Measurements from ENCODE around the gene LGALS9C.
"Not testable (repeated sequence)": the region's sequence is repeated elsewhere in the genome, so short reads cannot be mapped to it uniquely, and the experiment has no call there.

The LGALS9C gene

DNA sequence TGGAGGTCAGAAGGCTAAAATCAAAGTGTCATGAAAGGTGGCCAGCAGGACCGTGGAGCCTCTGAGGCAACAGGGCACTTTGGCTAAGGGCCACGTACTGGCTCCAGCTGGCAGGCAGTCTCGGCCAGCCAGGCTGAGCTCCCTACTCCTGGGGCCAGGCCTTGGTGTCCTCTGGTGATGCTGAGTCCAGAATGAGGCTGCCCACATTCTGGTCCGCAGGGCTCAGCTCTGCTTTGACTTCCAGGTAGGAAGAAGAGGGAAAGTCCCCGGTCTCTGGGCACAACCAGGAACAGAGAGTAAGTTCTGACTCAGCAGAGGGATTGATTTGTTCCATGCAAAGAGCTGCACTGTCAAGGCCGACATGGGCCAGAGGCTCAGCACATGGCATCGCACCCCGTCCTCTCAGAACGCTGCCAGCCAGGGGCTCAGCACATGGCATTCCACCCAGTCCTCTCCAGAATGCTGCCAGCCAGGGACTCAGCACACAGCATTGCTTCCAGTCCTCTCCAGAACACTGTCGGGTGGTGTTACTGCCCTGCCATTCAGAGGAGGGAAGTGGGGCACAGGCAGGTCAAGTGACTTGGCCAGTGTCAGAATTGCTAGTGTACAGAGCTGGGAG is 2.5 kb downstream of the LGALS9C start:
- not testable (repeated sequence) for DNase-seq (ENCODE audit: low spot score)

DNA sequence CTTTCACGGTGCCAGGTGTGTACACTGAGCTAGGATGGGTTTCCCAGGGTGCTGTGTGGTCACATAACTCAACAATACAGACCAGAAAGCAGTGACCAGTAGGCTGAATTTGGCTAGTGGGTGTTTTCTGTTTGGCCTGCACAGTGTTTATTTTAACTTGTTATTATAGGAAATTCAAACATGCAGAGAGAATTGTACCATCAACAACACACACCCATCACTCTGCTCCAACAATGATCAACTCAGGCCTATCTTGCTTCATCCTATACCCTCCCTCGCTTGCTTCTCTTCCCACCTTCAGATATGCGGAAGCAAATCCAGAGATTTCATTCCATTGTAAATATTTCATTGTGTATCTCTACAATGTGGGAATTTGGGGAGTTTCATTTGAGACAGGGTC is 5.2 kb downstream of the LGALS9C start:
- not testable (repeated sequence) for DNase-seq (ENCODE audit: low spot score)

DNA sequence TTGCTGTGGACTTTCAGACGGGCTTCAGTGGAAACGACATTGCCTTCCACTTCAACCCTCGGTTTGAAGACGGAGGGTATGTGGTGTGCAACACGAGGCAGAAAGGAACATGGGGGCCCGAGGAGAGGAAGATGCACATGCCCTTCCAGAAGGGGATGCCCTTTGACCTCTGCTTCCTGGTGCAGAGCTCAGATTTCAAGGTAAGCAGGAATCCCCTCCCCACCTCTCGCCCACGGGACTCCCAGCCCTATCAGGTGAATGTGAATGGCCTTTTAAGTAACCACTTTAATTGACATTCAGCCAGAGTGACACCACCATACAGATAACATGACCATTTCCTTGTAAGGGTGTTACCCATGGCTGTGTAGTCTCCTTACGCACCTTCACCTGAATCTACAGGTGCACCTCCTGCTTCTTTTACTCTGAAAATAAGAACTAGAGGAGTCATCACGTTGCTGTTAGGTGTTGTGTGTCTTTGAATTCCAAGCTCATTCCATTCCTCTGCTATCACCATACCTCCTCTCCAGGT is 9.4 kb downstream of the LGALS9C start:
- DNase-seq (ENCODE audit: low spot score), result not testable (repeated sequence)

- not testable (repeated sequence) for DNase-seq (ENCODE audit: low spot score)
Measured at GRCh38 chr17:18487633-18488032, 11.0 kb downstream of the LGALS9C start.

- not testable (repeated sequence) for DNase-seq (ENCODE audit: low spot score)
Measured at GRCh38 chr17:18488622-18489021, 12.0 kb downstream of the LGALS9C start.

- DNase-seq (ENCODE audit: low spot score), result not testable (repeated sequence)
Measured at GRCh38 chr17:18490016-18490415, 13.4 kb downstream of the LGALS9C start.

GRCh38 chr17:18492712-18493480 is 16.3 kb downstream of the LGALS9C start:
- DNase-seq (ENCODE audit: low spot score), result not testable (repeated sequence)

DNA sequence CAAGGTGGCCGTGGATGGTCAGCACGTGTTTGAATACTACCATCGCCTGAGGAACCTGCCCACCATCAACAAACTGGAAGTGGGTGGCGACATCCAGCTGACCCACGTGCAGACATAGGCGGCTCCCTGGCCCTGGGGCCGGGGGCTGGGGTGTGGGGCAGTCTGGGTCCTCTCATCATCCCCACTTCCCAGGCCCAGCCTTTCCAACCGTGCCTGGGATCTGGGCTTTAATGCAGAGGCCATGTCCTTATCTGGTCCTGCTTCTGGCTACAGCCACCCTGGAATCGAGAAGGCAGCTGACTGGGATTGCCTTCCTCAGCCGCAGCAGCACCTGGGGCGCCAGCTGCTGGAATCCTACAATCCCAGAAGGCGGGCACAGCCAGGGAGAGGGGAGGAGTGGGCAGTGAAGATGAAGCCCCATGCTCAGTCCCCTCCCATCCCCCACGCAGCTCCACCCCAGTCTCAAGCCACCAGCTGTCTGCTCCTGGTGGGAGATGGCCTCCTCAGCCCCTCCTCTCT is 17.7 kb downstream of the LGALS9C start:
- not testable (repeated sequence) for DNase-seq (ENCODE audit: low spot score)

- not testable (repeated sequence) for DNase-seq (ENCODE audit: low spot score)
Measured at GRCh38 chr17:18497044-18497443, 20.5 kb downstream of the LGALS9C start.

- DNase-seq (ENCODE audit: low spot score), result not testable (repeated sequence)
Measured at GRCh38 chr17:18499100-18499499, 22.5 kb downstream of the LGALS9C start.

GRCh38 chr17:18499756-18500155 is 23.2 kb downstream of the LGALS9C start:
- DNase-seq (ENCODE audit: low spot score), result not testable (repeated sequence)

DNA sequence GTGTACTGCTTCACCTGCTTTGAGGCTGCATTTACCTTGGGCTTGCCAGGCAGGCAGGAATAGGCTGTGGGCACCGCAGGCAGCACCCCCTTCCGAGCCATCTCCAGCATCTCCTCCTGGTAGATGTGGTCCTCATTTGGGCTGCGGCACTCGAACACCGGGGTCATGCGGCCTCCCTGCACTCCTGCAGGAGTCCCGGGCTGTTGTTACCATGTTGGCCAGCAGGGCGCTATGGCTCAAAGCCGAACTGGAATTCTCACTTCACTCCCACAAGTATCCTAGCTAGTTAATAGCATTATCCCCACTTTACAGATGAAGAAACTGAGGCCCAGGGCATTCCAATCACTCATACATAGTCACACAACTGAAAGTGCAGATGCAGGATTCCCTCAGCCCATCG is 23.7 kb downstream of the LGALS9C start:
- not testable (repeated sequence) for DNase-seq (ENCODE audit: low spot score)

DNA sequence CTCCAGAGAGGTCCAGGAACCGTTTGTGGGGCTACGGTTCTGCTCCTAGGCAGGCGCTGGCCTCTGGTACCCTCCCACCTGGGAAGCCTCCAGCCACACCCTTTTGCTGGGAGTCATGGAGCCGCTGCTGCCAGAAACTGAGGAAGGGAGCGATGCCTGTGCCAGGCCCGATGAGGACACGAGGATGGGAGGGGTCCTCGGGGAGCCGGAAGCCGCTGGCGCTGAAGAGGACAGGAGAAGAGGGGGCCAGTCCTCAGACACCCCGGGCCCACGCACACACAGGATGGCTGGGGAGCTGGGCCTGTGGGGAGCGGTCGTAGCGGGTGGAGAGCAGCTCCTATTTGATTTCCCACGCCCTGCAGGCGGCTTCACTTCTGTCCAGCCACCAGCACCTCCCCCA is 24.2 kb downstream of the LGALS9C start:
- not testable (repeated sequence) for DNase-seq (ENCODE audit: low spot score)

- DNase-seq (ENCODE audit: low spot score), result not testable (repeated sequence)
Measured at GRCh38 chr17:18503221-18503620, 26.6 kb downstream of the LGALS9C start.

GRCh38 chr17:18507729-18508128 is 31.1 kb downstream of the LGALS9C start:
- DNase-seq (ENCODE audit: low spot score), result not testable (repeated sequence)

- DNase-seq (ENCODE audit: low spot score), result not testable (repeated sequence)
Measured at GRCh38 chr17:18508667-18509066, 32.1 kb downstream of the LGALS9C start.

- not testable (repeated sequence) for DNase-seq (ENCODE audit: low spot score)
Measured at GRCh38 chr17:18521100-18521499, 44.5 kb downstream of the LGALS9C start.

GRCh38 chr17:18525015-18525414 is 48.4 kb downstream of the LGALS9C start:
- DNase-seq (ENCODE audit: low spot score), result not testable (repeated sequence)

DNA sequence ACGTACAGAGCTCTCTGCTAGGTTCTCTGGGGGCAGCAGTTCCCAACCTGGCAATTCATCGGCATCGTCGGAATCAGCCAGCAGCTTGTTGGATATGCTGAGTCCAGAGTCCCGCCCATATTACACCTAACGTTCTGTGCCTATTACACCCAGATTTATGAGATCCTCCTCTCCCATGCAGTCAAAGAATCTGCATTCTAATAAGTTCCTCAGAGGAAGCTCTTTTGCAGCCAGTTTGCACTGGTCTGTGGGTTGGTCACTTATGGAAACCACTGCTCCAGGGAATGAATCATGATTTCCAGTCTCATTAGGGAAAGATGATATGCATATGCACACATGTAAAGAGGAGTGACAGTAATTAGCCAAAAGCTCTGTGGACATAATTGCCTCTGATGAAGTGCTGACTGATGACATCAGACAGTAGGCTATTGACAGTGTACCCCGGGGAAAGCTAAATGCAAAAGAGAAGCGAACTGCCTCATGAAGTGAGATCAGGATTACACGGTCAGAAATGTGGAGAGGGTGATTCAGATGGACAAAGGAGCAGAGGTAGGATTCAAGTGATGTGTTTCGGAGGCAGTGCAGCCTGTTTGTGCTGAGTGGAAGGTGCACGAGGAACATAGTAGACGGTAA is 49.7 kb downstream of the LGALS9C start:
- not testable (repeated sequence) for DNase-seq (ENCODE audit: low spot score)

DNA sequence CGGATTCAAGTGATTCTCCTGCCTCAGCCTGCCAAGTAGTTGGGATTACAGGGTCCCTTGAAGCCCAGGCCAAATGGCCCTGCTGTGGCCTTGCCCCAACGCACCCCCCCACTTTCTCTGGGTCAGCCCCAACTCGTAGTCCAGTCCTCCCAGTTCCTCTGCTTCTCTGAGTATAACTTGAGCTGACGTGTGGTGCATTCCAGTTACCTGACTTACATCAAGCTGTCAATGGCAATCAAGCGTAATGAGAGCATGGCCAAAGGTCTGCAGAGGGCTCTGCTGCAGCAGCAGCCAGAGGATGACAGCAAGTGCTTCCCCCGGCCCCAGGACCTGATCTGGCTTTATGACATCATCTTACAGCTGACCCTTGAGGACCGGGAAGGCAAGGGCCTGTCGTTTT is 50.8 kb downstream of the LGALS9C start:
- not testable (repeated sequence) for DNase-seq (ENCODE audit: low spot score)

DNA sequence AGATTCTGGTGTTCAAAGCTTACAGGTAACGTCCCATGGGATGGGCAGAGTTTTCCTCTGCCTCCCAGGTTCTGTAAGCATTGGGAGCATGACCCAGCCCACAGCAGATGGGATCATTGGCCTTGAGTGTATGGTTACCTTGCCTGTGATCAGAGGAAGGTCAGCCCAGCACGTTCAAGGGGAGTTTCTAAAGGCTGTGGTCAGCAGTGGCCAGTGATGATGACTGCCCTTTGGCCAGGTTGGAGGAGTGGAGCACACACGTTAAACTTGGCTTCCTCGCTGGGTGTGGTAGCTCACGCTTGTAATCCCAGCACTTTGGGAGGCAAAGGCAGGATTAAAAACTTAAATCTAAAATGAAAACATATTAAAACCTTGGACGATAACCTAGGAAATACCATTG is 51.8 kb downstream of the LGALS9C start:
- not testable (repeated sequence) for DNase-seq (ENCODE audit: low spot score)

GRCh38 chr17:18528899-18529500 is 52.4 kb downstream of the LGALS9C start:
- not testable (repeated sequence) for DNase-seq (ENCODE audit: low spot score)
